Measurements from ENCODE around the gene SMIM15. TPM values are rescaled to one million over a fixed set of nuclear protein-coding genes. Genes with fewer than 3 reads are reported as not detected.

SMIM15 gene
- total RNA-seq, 3 donors from 2014 or later = 63.5 to 104 (median 79.2) TPM

- intact Hi-C loops (cut with DNase I, micrococcal nuclease) = no loop called here
- no peak for ATAC-seq
These were observed 32.0 kb downstream of the SMIM15 start for GRCh38 chr5:61130289-61130688.

GRCh38 chr5:61123145-61123544 is 39.1 kb downstream of the SMIM15 start:
- no peaks in the 10 kb centered on the region for H3K36me3 ChIP-seq (ENCODE audit: low read depth)
- no peak overlapping the region for H3K4me3 ChIP-seq
- peaks cover 4% of the 10 kb centered on the region for H3K4me1 ChIP-seq (ENCODE audit: low read depth)
- H3K9me3 ChIP-seq = no peaks in the 10 kb centered on the region
- TF ChIP-seq CTCF (IDR thresholded peaks at IDR 0.05) = no peak
- peak in 1 of 3 donors; percentile 65 for DNase-seq
- intact Hi-C loops (cut with DNase I, micrococcal nuclease) = no loop called here
- peak; percentile 99 for ATAC-seq

More at GRCh38 chr5:61130289-61130688, 32.0 kb downstream of the SMIM15 start:
- H3K36me3 ChIP-seq (ENCODE audit: low read depth) = no peaks in the 10 kb centered on the region
- TF ChIP-seq CTCF (IDR thresholded peaks at IDR 0.05) = no peak
- no peaks in the 10 kb centered on the region for H3K9me3 ChIP-seq
- DNase-seq = no peak
- H3K4me1 ChIP-seq (ENCODE audit: low read depth) = no peaks in the 10 kb centered on the region
- no peak overlapping the region for H3K4me3 ChIP-seq

GRCh38 chr5:61120534-61120933 is 41.7 kb downstream of the SMIM15 start:
- H3K9me3 ChIP-seq = no peaks in the 10 kb centered on the region
- no peaks in the 10 kb centered on the region for H3K36me3 ChIP-seq (ENCODE audit: low read depth)
- intact Hi-C loops (cut with DNase I, micrococcal nuclease) = no loop called here
- H3K4me3 ChIP-seq = no peak overlapping the region
- DNase-seq (no peak), ATAC-seq (no peak)
- no peak for TF ChIP-seq CTCF (IDR thresholded peaks at IDR 0.05)
- H3K4me1 ChIP-seq (ENCODE audit: low read depth) = peaks cover 4% of the 10 kb centered on the region

- ATAC-seq (no peak), DNase-seq (no peak)
- Histone ChIP-seq H3K4me3 (no peak overlapping the region), H3K4me1 (ENCODE audit: low read depth) (peaks cover 4% of the 10 kb centered on the region), H3K9me3 (no peaks in the 10 kb centered on the region), H3K36me3 (ENCODE audit: low read depth) (no peaks in the 10 kb centered on the region)
- intact Hi-C loops (cut with DNase I, micrococcal nuclease) = no loop called here
- TF ChIP-seq CTCF (IDR thresholded peaks at IDR 0.05) = no peak
These were observed 43.2 kb downstream of the SMIM15 start for GRCh38 chr5:61119066-61119465.

- intact Hi-C loops (cut with DNase I, micrococcal nuclease) = no loop called here
- H3K4me1 ChIP-seq (ENCODE audit: low read depth) = no peaks in the 10 kb centered on the region
- no peak for DNase-seq
- no peaks in the 10 kb centered on the region for H3K36me3 ChIP-seq (ENCODE audit: low read depth)
- no peak overlapping the region for H3K4me3 ChIP-seq
- TF ChIP-seq CTCF (IDR thresholded peaks at IDR 0.05) = no peak
- no peaks in the 10 kb centered on the region for H3K9me3 ChIP-seq
- no peak for ATAC-seq
These were observed 46.3 kb downstream of the SMIM15 start for GRCh38 chr5:61115968-61116367.

GRCh38 chr5:61114441-61114840 is 47.8 kb downstream of the SMIM15 start:
- no peak for ATAC-seq
- TF ChIP-seq CTCF (IDR thresholded peaks at IDR 0.05) = no peak
- intact Hi-C loops (cut with DNase I, micrococcal nuclease) = no loop called here
- no peak for DNase-seq
- Histone ChIP-seq H3K9me3 (no peaks in the 10 kb centered on the region), H3K36me3 (ENCODE audit: low read depth) (no peaks in the 10 kb centered on the region), H3K4me1 (ENCODE audit: low read depth) (no peaks in the 10 kb centered on the region), H3K4me3 (no peak overlapping the region)
